HG03457 (cell line): ENCODE data around the gene MCM5.

Experiments used
- ATAC-seq: cut with Tn5 transposase; IDR thresholded peaks from one replicate; pipeline ENCODE4 v1.9.1; 2021; ENCODE audit warnings: moderate number of reproducible peaks; ENCODE audit not compliant: unreplicated experiment

The MCM5 gene

GRCh38 chr22:35400501-35400790 lies 506 bp downstream of the MCM5 start:
- no peak for ATAC-seq

- ATAC-seq = no peak
Measured at GRCh38 chr22:35401863-35402262, 1.9 kb downstream of the MCM5 start.

- ATAC-seq = no peak
Measured at GRCh38 chr22:35403356-35403755, 3.4 kb downstream of the MCM5 start.

- no peak for ATAC-seq
Measured at GRCh38 chr22:35404176-35404575, 4.2 kb downstream of the MCM5 start.

GRCh38 chr22:35406443-35406842 lies 6.5 kb downstream of the MCM5 start:
- ATAC-seq = no peak

- no peak for ATAC-seq
Measured at GRCh38 chr22:35407362-35407761, 7.4 kb downstream of the MCM5 start.

- peak; percentile 50 for ATAC-seq
Measured at GRCh38 chr22:35409783-35410662, 10.1 kb downstream of the MCM5 start.

GRCh38 chr22:35410663-35411034 lies 10.7 kb downstream of the MCM5 start:
- ATAC-seq = no peak

- ATAC-seq = no peak
Measured at GRCh38 chr22:35411102-35411501, 11.2 kb downstream of the MCM5 start.

GRCh38 chr22:35413624-35414023 lies 13.7 kb downstream of the MCM5 start:
- no peak for ATAC-seq

- ATAC-seq = no peak
Measured at GRCh38 chr22:35417606-35418005, 17.7 kb downstream of the MCM5 start.

GRCh38 chr22:35418088-35418487 lies 18.1 kb downstream of the MCM5 start:
- ATAC-seq = no peak

GRCh38 chr22:35418731-35419130 lies 18.8 kb downstream of the MCM5 start:
- ATAC-seq = no peak

- ATAC-seq = no peak
Measured at GRCh38 chr22:35419756-35420155, 19.8 kb downstream of the MCM5 start.

GRCh38 chr22:35421121-35421520 lies 21.2 kb downstream of the MCM5 start:
- ATAC-seq = no peak

- ATAC-seq = no peak
Measured at GRCh38 chr22:35422145-35422544, 22.2 kb downstream of the MCM5 start.

- no peak for ATAC-seq
Measured at GRCh38 chr22:35422936-35423335, 23.0 kb downstream of the MCM5 start.

GRCh38 chr22:35424081-35424480 lies 24.1 kb downstream of the MCM5 start:
- ATAC-seq = no peak

GRCh38 chr22:35424761-35425160 lies 24.8 kb downstream of the MCM5 start:
- ATAC-seq = no peak

GRCh38 chr22:35425546-35425945 lies 25.6 kb downstream of the MCM5 start:
- ATAC-seq = no peak

GRCh38 chr22:35425971-35426800 lies 26.2 kb downstream of the MCM5 start:
- no peak for ATAC-seq

GRCh38 chr22:35426801-35427140 lies 26.8 kb downstream of the MCM5 start:
- ATAC-seq = no peak
